GM13976 (cell line): ENCODE measurements around the gene NR2F6.

ENCODE experiments used
- DNase-seq: peaks from one replicate; pipeline ENCODE4 v3.0.0; 2012; ENCODE audit warnings: low spot score
- CTCF ChIP-seq: IDR thresholded peaks from 2 replicates; pipeline ENCODE4 v1.5.1; 2012; ENCODE audit warnings: borderline replicate concordance, mild to moderate bottlenecking; ENCODE audit not compliant: insufficient read depth; ENCODE audit errors: extremely low read depth, missing control alignments, control extremely low read depth
- in situ Hi-C: fragments of 300-500 bp; cut with MboI; formaldehyde crosslinking; loops from one replicate; pipeline ENCODE4 v1.12.0; 2022; ENCODE audit warnings: low sequenced_read_pairs, mixed read lengths, inconsistent platforms; ENCODE audit not compliant: unreplicated experiment

Gene NR2F6

GRCh38 chr19:17286263-17286662 is 40.5 kb upstream of the NR2F6 start:
- in situ Hi-C loops, result loop anchor here (10.0 kb wide), 1 partner anchor 221 kb away; no protein-coding TSS in a partner anchor
- TF ChIP-seq CTCF, result no peak
- no peak for DNase-seq

GRCh38 chr19:17285415-17286135 is 39.9 kb upstream of the NR2F6 start:
- in situ Hi-C loops, result loop anchor here (10.0 kb wide), 1 partner anchor 221 kb away; no protein-coding TSS in a partner anchor
- no peak for TF ChIP-seq CTCF

GRCh38 chr19:17283504-17283996 is 37.8 kb upstream of the NR2F6 start:
- in situ Hi-C loops, result loop anchor here (10.0 kb wide), 1 partner anchor 219 kb away; no protein-coding TSS in a partner anchor
- TF ChIP-seq CTCF, result no peak
- no peak for DNase-seq

More at GRCh38 chr19:17285415-17286135, 39.9 kb upstream of the NR2F6 start:
- DNase-seq, result no peak

- peak; percentile 92 for TF ChIP-seq CTCF
- peak; percentile 93 for DNase-seq
- in situ Hi-C loops, result loop anchor here (10.0 kb wide), 1 partner anchor 218 kb away; no protein-coding TSS in a partner anchor
Observed at GRCh38 chr19:17282488-17283125, 36.9 kb upstream of the NR2F6 start.

GRCh38 chr19:17281391-17282304 is 35.9 kb upstream of the NR2F6 start, which contains the start of gene ANKLE1:
TSS of gene ANKLE1 (plus strand) at chr19:17281901. CDS start at chr19:17281921, 20 bp downstream.
- DNase-seq, result peak; percentile 86
- in situ Hi-C loops, result loop anchor here (10.0 kb wide), 1 partner anchor 217 kb away; no protein-coding TSS in a partner anchor

More at GRCh38 chr19:17281391-17282304, 35.9 kb upstream of the NR2F6 start, which contains the start of gene ANKLE1:
- no peak for TF ChIP-seq CTCF
